Colonic mucosa (tissue), 4 donors: ENCODE measurements around the gene MUCL1. TPM values are rescaled to one million over a fixed set of nuclear protein-coding genes. Genes with fewer than 3 reads are reported as not detected.
A peak's percentile ranks its signal among the peaks of the same experiment; 100 is the strongest.

ENCODE experiments used
- DNase-seq: peaks from one replicate; pipeline ENCODE4 v3.0.0-alpha.2; 2020
- H3K27ac ChIP-seq: fragments of 200-600 bp; one replicate; pipeline ENCODE4 v1.8.0; 2021
- H3K27me3 ChIP-seq: fragments of 200-600 bp; one replicate; pipeline ENCODE4 v1.8.0; 2021
- H3K36me3 ChIP-seq: fragments of 200-600 bp; one replicate; pipeline ENCODE4 v1.8.0; 2021
- H3K4me1 ChIP-seq: fragments of 200-600 bp; one replicate; pipeline ENCODE4 v1.8.0; 2021; ENCODE audit warnings: mild to moderate bottlenecking
- H3K4me3 ChIP-seq: fragments of 200-600 bp; one replicate; pipeline ENCODE4 v1.8.0; 2021
- H3K9ac ChIP-seq, 2 donors: one replicate each; pipeline ENCODE4 v1.7.0; 2013; ENCODE audit warnings: control low read depth in 2 of 2, low read depth in 2 of 2, low read length in 2 of 2
- H3K9me3 ChIP-seq: fragments of 200-600 bp; one replicate; pipeline ENCODE4 v1.8.0; 2021
- CTCF ChIP-seq: fragments of 200-600 bp; IDR thresholded peaks from one replicate; pipeline ENCODE4 v1.8.0; 2022; ENCODE audit warnings: antibody characterized with exemption, mild to moderate bottlenecking
- intact Hi-C: fragments of 100-400 bp; cut with DNase I; formaldehyde crosslinking; loops from one replicate; pipeline ENCODE4 v1.14.1; 2022
- total RNA-seq, 2 donors: library from RNA; stranded (reverse); fragmentation: NEBNext Ultra II Directional in 1 of 2; extraction: Animal tissue kit (Norgen Biotek cat#: 25700) in 1 of 2; gene quantifications; one replicate each; pipeline ENCODE4 v1.2.1, GENCODE V29; 2021
- donor health status: healthy.
- donor health status: DM: no; HTN: no; CAD: no.
- donor health status: DM: no; HTN: no; CAD: no.

MUCL1 gene
- total RNA-seq = not detected

GRCh38 chr12:54853933-54854538 is at the start of gene MUCL1:
Gene MUCL1, plus strand, starts transcription at chr12:54854516. Its CDS starts 67 bp downstream, at chr12:54854583.
- no peak within 1 kb of the TSS for H3K4me3 ChIP-seq
- no peaks in the 10 kb centered on the region for H3K36me3 ChIP-seq
- intact Hi-C loops = loop anchor here (2.0 kb wide), 1 partner anchor 103 kb away; no protein-coding TSS in a partner anchor
- no peaks in the 10 kb centered on the region for H3K9me3 ChIP-seq
- no peak within 1 kb of the TSS for H3K27ac ChIP-seq
- no peak within 1 kb of the TSS for H3K9ac ChIP-seq
- peak; percentile 77 for TF ChIP-seq CTCF
- DNase-seq = peak; percentile 68
- no peaks in the 10 kb centered on the region for H3K4me1 ChIP-seq
- H3K27me3 ChIP-seq = no peaks in the 10 kb centered on the region

DNA sequence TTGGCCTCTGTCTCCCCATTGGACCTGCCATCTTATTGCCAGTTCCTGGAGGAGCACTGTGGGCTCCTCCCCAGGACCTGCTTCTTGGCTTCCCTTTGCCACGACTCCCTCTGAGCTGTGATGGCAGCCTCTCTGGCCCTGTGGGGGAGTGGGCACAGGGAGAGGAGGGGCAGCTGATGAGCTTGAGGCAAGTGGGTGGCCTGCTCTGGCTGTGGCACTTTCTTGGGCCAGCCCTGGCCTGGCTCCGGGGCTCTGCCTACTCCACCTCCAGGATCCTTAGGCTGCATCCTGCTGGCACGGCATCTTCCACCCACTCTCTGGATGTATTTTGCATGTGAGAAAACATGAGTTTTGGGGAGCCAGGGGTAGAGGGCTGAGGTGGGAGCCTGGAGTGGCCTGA is 32.6 kb upstream of the MUCL1 start:
- no peak for DNase-seq
- no peak for TF ChIP-seq CTCF
- no peak overlapping the region for H3K27ac ChIP-seq

DNA sequence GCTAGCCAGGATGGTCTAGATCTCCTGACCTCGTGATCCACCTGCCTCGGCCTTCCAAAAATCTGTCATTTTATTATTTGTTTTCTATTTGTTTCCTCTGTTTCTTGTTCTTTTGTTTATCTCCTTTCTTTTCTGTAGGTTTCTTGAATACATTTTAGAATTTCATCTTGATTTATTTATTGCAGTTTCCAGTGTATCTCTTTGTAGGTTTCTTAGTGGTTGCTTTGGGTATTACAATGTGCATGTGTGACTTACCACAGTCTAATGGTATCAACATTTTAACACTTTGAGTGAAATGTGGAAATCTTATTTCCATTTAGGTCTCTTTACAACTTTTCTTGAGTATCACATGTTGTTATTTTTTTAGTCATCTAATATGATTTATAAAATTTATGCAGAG is 29.9 kb upstream of the MUCL1 start:
- Histone ChIP-seq H3K36me3 (no peaks in the 10 kb centered on the region), H3K27ac (no peak overlapping the region), H3K4me3 (no peak overlapping the region), H3K27me3 (no peaks in the 10 kb centered on the region), H3K9ac (no peak overlapping the region), H3K9me3 (no peaks in the 10 kb centered on the region), H3K4me1 (no peaks in the 10 kb centered on the region)
- no peak for DNase-seq
- intact Hi-C loops = no loop called here
- no peak for TF ChIP-seq CTCF

More for the DNA sequence above, 32.6 kb upstream of the MUCL1 start:
- Histone ChIP-seq H3K36me3 (no peaks in the 10 kb centered on the region), H3K27me3 (no peaks in the 10 kb centered on the region), H3K4me1 (no peaks in the 10 kb centered on the region), H3K9me3 (no peaks in the 10 kb centered on the region), H3K4me3 (no peak overlapping the region), H3K9ac (no peak overlapping the region)
- intact Hi-C loops = no loop called here

- no peak overlapping the region for H3K9ac ChIP-seq
- no peaks in the 10 kb centered on the region for H3K36me3 ChIP-seq
- no peak overlapping the region for H3K27ac ChIP-seq
- H3K4me3 ChIP-seq = no peak overlapping the region
- no peaks in the 10 kb centered on the region for H3K27me3 ChIP-seq
- H3K9me3 ChIP-seq = no peaks in the 10 kb centered on the region
- TF ChIP-seq CTCF = no peak
- H3K4me1 ChIP-seq = no peaks in the 10 kb centered on the region
- intact Hi-C loops = no loop called here
- no peak for DNase-seq
These were observed 24.8 kb upstream of the MUCL1 start for GRCh38 chr12:54829511-54829910.

DNA sequence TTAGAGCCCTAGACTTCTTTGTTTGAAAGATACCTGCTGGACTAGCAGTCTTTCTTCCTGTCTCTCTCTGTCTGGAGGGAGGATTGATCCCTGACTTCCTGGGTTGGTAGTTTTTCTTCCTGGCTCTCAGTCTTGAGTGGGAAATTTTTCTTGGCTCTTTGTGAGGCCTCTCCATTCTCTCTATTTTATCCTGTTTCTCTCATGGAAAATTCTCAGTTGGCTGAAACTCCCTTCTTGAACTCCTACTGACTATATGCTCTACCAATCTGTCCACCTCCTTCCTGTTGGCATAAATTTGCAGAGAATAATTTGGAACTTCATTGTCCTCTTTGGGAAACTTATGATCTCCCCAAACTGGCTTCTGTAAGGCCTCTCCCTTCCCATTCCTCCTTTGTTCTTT is 24.1 kb upstream of the MUCL1 start:
- Histone ChIP-seq H3K4me3 (no peak overlapping the region), H3K36me3 (no peaks in the 10 kb centered on the region), H3K4me1 (no peaks in the 10 kb centered on the region), H3K9ac (no peak overlapping the region), H3K27ac (no peak overlapping the region), H3K9me3 (no peaks in the 10 kb centered on the region), H3K27me3 (no peaks in the 10 kb centered on the region)
- no peak for TF ChIP-seq CTCF
- DNase-seq = no peak
- intact Hi-C loops = no loop called here
